ENCODE results near the gene CCDC34.

Gene CCDC34

GRCh38 chr11:27385245-27385644, 22.2 kb upstream of the CCDC34 start:
- no peak overlapping the region for H3K56ac ChIP-seq (ENCODE audit: low read length)
- DNase-seq, result no peak
- no peaks in the 10 kb centered on the region for H3K27me3 ChIP-seq (ENCODE audit: insufficient read depth, low read length, poor library complexity)
- no peak overlapping the region for H2BK15ac ChIP-seq (replicated peaks; ENCODE audit: low read depth)
- peaks cover 2% of the 10 kb centered on the region for H3K4me1 ChIP-seq (ENCODE audit: control insufficient read depth, low read depth, low read length)
- H3K36me3 ChIP-seq (ENCODE audit: control insufficient read depth, insufficient read depth, low read length), result no peaks in the 10 kb centered on the region
- H3K4me2 ChIP-seq (ENCODE audit: low read length), result no peak overlapping the region
- H4K5ac ChIP-seq (ENCODE audit: low read length), result no peak overlapping the region
- no peaks in the 10 kb centered on the region for H3K79me1 ChIP-seq (ENCODE audit: low read length)
- no peak overlapping the region for H2BK5ac ChIP-seq (ENCODE audit: low read length)
- no peak overlapping the region for H3K23ac ChIP-seq (ENCODE audit: low read length)
- H3K79me2 ChIP-seq (ENCODE audit: control insufficient read depth, insufficient read depth, low read length), result no peaks in the 10 kb centered on the region
- no peak overlapping the region for H3K18ac ChIP-seq (ENCODE audit: low read length)
- H3K4me3 ChIP-seq (ENCODE audit: low read length), result no peak overlapping the region
- H4K8ac ChIP-seq (ENCODE audit: low read depth, low read length), result no peak overlapping the region
- H2BK120ac ChIP-seq (ENCODE audit: low read depth, low read length), result no peak overlapping the region
- WGBS (ENCODE audit: extremely low coverage, insufficient coverage, low lambda C conversion rate), result no CpG with 5 or more reads among the region's 5 CpGs
- no peak overlapping the region for H3K27ac ChIP-seq (ENCODE audit: low read depth, low read length)
- H2AK5ac ChIP-seq (ENCODE audit: low read length), result no peak overlapping the region
- no peak overlapping the region for H3K9ac ChIP-seq (ENCODE audit: low read length)
- no peak overlapping the region for H3K4ac ChIP-seq (ENCODE audit: low read depth, low read length)

DNA sequence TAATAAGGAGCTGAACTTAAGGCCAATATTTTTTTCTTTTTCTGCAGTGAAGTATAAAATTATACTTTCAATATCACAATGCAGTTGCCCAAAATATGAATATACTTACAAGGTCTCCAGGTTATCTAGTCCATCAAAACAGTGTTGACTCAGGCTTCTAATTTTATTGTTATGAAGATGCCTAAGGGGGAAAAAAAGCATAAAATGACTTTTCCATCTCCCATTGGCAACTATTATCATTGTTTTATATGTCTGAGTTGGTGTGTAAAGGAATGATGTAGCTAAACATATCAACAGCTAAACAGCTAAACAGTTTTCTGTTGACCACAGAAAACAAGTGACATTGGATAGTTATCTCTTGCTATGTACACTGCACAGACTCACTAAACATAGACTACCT, 21.2 kb upstream of the CCDC34 start:
- Histone ChIP-seq H2BK15ac (replicated peaks; ENCODE audit: low read depth) (no peak overlapping the region), H3K4me2 (ENCODE audit: low read length) (no peak overlapping the region), H3K36me3 (ENCODE audit: control insufficient read depth, insufficient read depth, low read length) (no peaks in the 10 kb centered on the region), H3K27ac (ENCODE audit: low read depth, low read length) (no peak overlapping the region), H4K8ac (ENCODE audit: low read depth, low read length) (no peak overlapping the region), H3K9ac (ENCODE audit: low read length) (no peak overlapping the region), H3K56ac (ENCODE audit: low read length) (no peak overlapping the region), H3K27me3 (ENCODE audit: insufficient read depth, low read length, poor library complexity) (no peaks in the 10 kb centered on the region), H3K23ac (ENCODE audit: low read length) (no peak overlapping the region), H2BK5ac (ENCODE audit: low read length) (no peak overlapping the region), H3K4me3 (ENCODE audit: low read length) (no peak overlapping the region), H3K79me1 (ENCODE audit: low read length) (no peaks in the 10 kb centered on the region), H4K5ac (ENCODE audit: low read length) (no peak overlapping the region), H3K4me1 (ENCODE audit: control insufficient read depth, low read depth, low read length) (peaks cover 2% of the 10 kb centered on the region), H2BK120ac (ENCODE audit: low read depth, low read length) (no peak overlapping the region), H3K18ac (ENCODE audit: low read length) (no peak overlapping the region), H2AK5ac (ENCODE audit: low read length) (no peak overlapping the region), H3K4ac (ENCODE audit: low read depth, low read length) (no peak overlapping the region), H3K79me2 (ENCODE audit: control insufficient read depth, insufficient read depth, low read length) (no peaks in the 10 kb centered on the region)
- DNase-seq, result no peak

GRCh38 chr11:27383645-27384044, 20.6 kb upstream of the CCDC34 start:
- H3K36me3 ChIP-seq (ENCODE audit: control insufficient read depth, insufficient read depth, low read length), result no peaks in the 10 kb centered on the region
- no CpG with 5 or more reads among the region's 1 CpG for WGBS (ENCODE audit: extremely low coverage, insufficient coverage, low lambda C conversion rate)
- H3K27me3 ChIP-seq (ENCODE audit: insufficient read depth, low read length, poor library complexity), result no peaks in the 10 kb centered on the region
- H3K27ac ChIP-seq (ENCODE audit: low read depth, low read length), result no peak overlapping the region
- H4K5ac ChIP-seq (ENCODE audit: low read length), result no peak overlapping the region
- no peak overlapping the region for H2BK120ac ChIP-seq (ENCODE audit: low read depth, low read length)
- no peaks in the 10 kb centered on the region for H3K79me2 ChIP-seq (ENCODE audit: control insufficient read depth, insufficient read depth, low read length)
- H2BK15ac ChIP-seq (replicated peaks; ENCODE audit: low read depth), result no peak overlapping the region
- no peak overlapping the region for H3K18ac ChIP-seq (ENCODE audit: low read length)
- H3K4me3 ChIP-seq (ENCODE audit: low read length), result no peak overlapping the region
- H3K4me1 ChIP-seq (ENCODE audit: control insufficient read depth, low read depth, low read length), result peaks cover 2% of the 10 kb centered on the region
- no peak overlapping the region for H2BK5ac ChIP-seq (ENCODE audit: low read length)
- DNase-seq, result no peak
- H4K8ac ChIP-seq (ENCODE audit: low read depth, low read length), result no peak overlapping the region
- H3K4me2 ChIP-seq (ENCODE audit: low read length), result no peak overlapping the region
- no peak overlapping the region for H2AK5ac ChIP-seq (ENCODE audit: low read length)
- no peak overlapping the region for H3K4ac ChIP-seq (ENCODE audit: low read depth, low read length)
- H3K56ac ChIP-seq (ENCODE audit: low read length), result no peak overlapping the region
- H3K9ac ChIP-seq (ENCODE audit: low read length), result no peak overlapping the region
- no peak overlapping the region for H3K23ac ChIP-seq (ENCODE audit: low read length)
- H3K79me1 ChIP-seq (ENCODE audit: low read length), result no peaks in the 10 kb centered on the region

GRCh38 chr11:27381238-27381666, 18.2 kb upstream of the CCDC34 start:
- Histone ChIP-seq H3K4me2 (ENCODE audit: low read length) (no peak overlapping the region), H2BK5ac (ENCODE audit: low read length) (no peak overlapping the region), H2BK15ac (replicated peaks; ENCODE audit: low read depth) (no peak overlapping the region), H3K9ac (ENCODE audit: low read length) (no peak overlapping the region), H3K79me2 (ENCODE audit: control insufficient read depth, insufficient read depth, low read length) (no peaks in the 10 kb centered on the region), H2BK120ac (ENCODE audit: low read depth, low read length) (no peak overlapping the region), H3K36me3 (ENCODE audit: control insufficient read depth, insufficient read depth, low read length) (no peaks in the 10 kb centered on the region), H2AK5ac (ENCODE audit: low read length) (no peak overlapping the region), H4K5ac (ENCODE audit: low read length) (no peak overlapping the region), H3K27me3 (ENCODE audit: insufficient read depth, low read length, poor library complexity) (no peaks in the 10 kb centered on the region), H3K56ac (ENCODE audit: low read length) (no peak overlapping the region), H3K4me1 (ENCODE audit: control insufficient read depth, low read depth, low read length) (no peaks in the 10 kb centered on the region), H3K79me1 (ENCODE audit: low read length) (no peaks in the 10 kb centered on the region), H3K23ac (ENCODE audit: low read length) (no peak overlapping the region), H3K4me3 (ENCODE audit: low read length) (no peak overlapping the region), H3K18ac (ENCODE audit: low read length) (no peak overlapping the region), H3K4ac (ENCODE audit: low read depth, low read length) (no peak overlapping the region), H3K27ac (ENCODE audit: low read depth, low read length) (no peak overlapping the region), H4K8ac (ENCODE audit: low read depth, low read length) (no peak overlapping the region)
- DNase-seq, result no peak
- WGBS (ENCODE audit: extremely low coverage, insufficient coverage, low lambda C conversion rate), result no CpG with 5 or more reads among the region's 5 CpGs

- no peak overlapping the region for H3K4me2 ChIP-seq (ENCODE audit: low read length)
- H3K4ac ChIP-seq (ENCODE audit: low read depth, low read length), result no peak overlapping the region
- no peak overlapping the region for H2AK5ac ChIP-seq (ENCODE audit: low read length)
- H4K5ac ChIP-seq (ENCODE audit: low read length), result no peak overlapping the region
- no peak overlapping the region for H3K23ac ChIP-seq (ENCODE audit: low read length)
- no peaks in the 10 kb centered on the region for H3K79me2 ChIP-seq (ENCODE audit: control insufficient read depth, insufficient read depth, low read length)
- no CpG with 5 or more reads among the region's 2 CpGs for WGBS (ENCODE audit: extremely low coverage, insufficient coverage, low lambda C conversion rate)
- H3K18ac ChIP-seq (ENCODE audit: low read length), result no peak overlapping the region
- H2BK120ac ChIP-seq (ENCODE audit: low read depth, low read length), result no peak overlapping the region
- no peak overlapping the region for H2BK5ac ChIP-seq (ENCODE audit: low read length)
- H3K79me1 ChIP-seq (ENCODE audit: low read length), result no peaks in the 10 kb centered on the region
- no peak overlapping the region for H3K4me3 ChIP-seq (ENCODE audit: low read length)
- no peak overlapping the region for H3K9ac ChIP-seq (ENCODE audit: low read length)
- H3K36me3 ChIP-seq (ENCODE audit: control insufficient read depth, insufficient read depth, low read length), result no peaks in the 10 kb centered on the region
- no peak overlapping the region for H3K56ac ChIP-seq (ENCODE audit: low read length)
- no peak overlapping the region for H2BK15ac ChIP-seq (replicated peaks; ENCODE audit: low read depth)
- H3K4me1 ChIP-seq (ENCODE audit: control insufficient read depth, low read depth, low read length), result no peaks in the 10 kb centered on the region
- H4K8ac ChIP-seq (ENCODE audit: low read depth, low read length), result no peak overlapping the region
- DNase-seq, result no peak
- H3K27ac ChIP-seq (ENCODE audit: low read depth, low read length), result no peak overlapping the region
- no peaks in the 10 kb centered on the region for H3K27me3 ChIP-seq (ENCODE audit: insufficient read depth, low read length, poor library complexity)
Observed at GRCh38 chr11:27380771-27381170, 17.8 kb upstream of the CCDC34 start.

GRCh38 chr11:27379449-27379848, 16.4 kb upstream of the CCDC34 start:
- Histone ChIP-seq H3K79me2 (ENCODE audit: control insufficient read depth, insufficient read depth, low read length) (no peaks in the 10 kb centered on the region), H2BK120ac (ENCODE audit: low read depth, low read length) (no peak overlapping the region), H2AK5ac (ENCODE audit: low read length) (no peak overlapping the region), H3K4ac (ENCODE audit: low read depth, low read length) (no peak overlapping the region), H3K9ac (ENCODE audit: low read length) (no peak overlapping the region), H3K27ac (ENCODE audit: low read depth, low read length) (no peak overlapping the region), H3K23ac (ENCODE audit: low read length) (no peak overlapping the region), H4K8ac (ENCODE audit: low read depth, low read length) (no peak overlapping the region), H4K5ac (ENCODE audit: low read length) (no peak overlapping the region), H3K56ac (ENCODE audit: low read length) (no peak overlapping the region), H3K4me2 (ENCODE audit: low read length) (no peak overlapping the region), H3K36me3 (ENCODE audit: control insufficient read depth, insufficient read depth, low read length) (no peaks in the 10 kb centered on the region), H3K4me1 (ENCODE audit: control insufficient read depth, low read depth, low read length) (no peaks in the 10 kb centered on the region), H3K79me1 (ENCODE audit: low read length) (no peaks in the 10 kb centered on the region), H2BK15ac (replicated peaks; ENCODE audit: low read depth) (no peak overlapping the region), H3K27me3 (ENCODE audit: insufficient read depth, low read length, poor library complexity) (no peaks in the 10 kb centered on the region), H2BK5ac (ENCODE audit: low read length) (no peak overlapping the region), H3K4me3 (ENCODE audit: low read length) (no peak overlapping the region), H3K18ac (ENCODE audit: low read length) (no peak overlapping the region)
- WGBS (ENCODE audit: extremely low coverage, insufficient coverage, low lambda C conversion rate), result 100% methylated on average over 1 of the region's 3 CpGs
- no peak for DNase-seq

All from mesendoderm (in vitro differentiated cells).